HG03097 (cell line): ENCODE measurements around the gene PEAR1.

Experiments used
- ATAC-seq: cut with Tn5 transposase; IDR thresholded peaks from one replicate; pipeline ENCODE4 v1.9.1; 2021; ENCODE audit not compliant: unreplicated experiment, low FRiP score

Gene PEAR1

DNA sequence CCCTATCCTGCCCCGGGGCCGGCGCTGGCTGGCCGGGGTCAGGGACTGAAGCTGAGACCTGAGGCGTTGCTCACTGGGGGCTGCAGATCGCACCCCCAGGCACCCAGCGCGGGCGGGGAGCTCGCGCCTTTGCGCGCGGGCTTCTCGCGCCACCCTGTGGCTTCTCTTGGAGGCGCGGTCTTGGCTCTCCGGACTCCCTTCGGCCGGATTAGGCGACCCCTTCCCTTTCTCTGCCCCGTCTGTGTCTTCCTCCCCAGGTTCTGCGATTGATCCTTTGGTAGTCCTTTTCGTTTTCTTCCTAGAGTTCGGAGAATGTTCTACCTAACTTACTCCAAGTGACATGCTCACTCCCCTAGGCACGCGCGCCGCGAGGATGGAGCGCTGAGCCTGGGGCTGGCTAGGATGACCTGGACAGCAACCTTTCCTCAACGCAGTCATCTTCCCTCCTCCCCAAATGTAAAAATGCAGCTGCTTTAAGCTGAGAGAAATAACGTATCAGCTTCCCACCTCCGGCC lies 33.3 kb upstream of the PEAR1 start:
- no peak for ATAC-seq

DNA sequence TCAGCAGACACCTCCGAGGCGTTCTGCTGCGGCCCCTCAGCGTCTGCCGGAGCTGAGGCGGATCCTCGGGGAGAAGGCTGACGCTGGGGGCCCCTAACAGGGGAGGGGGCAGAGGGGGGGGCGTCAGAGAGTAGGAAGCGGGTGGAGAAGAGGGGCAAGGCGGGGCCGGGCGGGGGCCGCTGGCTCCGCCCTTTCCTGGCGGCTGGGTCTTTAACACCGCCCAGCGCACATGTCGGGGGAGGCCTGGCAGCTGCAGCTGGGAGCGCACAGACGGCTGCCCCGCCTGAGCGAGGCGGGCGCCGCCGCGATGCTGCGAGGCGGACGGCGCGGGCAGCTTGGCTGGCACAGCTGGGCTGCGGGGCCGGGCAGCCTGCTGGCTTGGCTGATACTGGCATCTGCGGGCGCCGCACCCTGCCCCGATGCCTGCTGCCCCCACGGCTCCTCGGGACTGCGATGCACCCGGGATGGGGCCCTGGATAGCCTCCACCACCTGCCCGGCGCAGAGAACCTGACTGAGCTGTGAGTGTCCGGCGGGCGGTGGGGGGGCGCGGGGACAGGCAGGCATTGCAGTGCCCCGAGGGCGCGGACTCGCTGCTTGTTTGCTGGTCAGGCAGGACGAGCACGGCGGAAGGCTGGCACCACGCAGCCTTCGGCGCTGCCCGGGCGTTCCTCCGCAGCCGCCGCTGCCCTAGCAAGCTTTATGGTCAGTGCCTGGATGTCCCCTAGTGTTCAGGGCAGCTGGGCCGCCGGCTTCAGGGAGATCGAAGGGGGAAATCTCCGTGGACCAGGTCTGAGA lies 32.7 kb upstream of the PEAR1 start, which contains the start of gene NTRK1:
Gene NTRK1 (plus strand): TSS at position 238 of the 796 bp plus-strand sequence. CDS start 70 bp downstream, at position 308.
- no peak for ATAC-seq

DNA sequence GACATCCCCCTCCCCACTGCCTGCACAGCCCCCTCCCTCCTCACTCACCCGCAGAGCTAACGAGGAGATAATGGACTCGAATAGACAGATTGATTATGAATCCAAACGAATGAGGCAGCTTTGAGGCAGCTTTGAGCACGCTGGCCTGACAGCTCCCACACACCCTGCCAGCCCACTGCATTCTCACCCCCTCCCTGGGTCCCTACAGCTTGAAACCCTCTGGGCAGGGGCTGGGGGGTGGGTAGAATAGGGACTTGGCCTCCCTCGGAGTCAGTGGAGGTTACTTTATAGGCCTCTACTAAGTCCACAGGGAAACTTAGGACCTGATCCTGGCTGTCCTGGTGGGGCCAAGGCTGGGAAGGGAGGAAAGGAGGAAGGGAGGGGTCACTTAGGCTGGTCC lies 30.9 kb upstream of the PEAR1 start:
- ATAC-seq, result no peak

DNA sequence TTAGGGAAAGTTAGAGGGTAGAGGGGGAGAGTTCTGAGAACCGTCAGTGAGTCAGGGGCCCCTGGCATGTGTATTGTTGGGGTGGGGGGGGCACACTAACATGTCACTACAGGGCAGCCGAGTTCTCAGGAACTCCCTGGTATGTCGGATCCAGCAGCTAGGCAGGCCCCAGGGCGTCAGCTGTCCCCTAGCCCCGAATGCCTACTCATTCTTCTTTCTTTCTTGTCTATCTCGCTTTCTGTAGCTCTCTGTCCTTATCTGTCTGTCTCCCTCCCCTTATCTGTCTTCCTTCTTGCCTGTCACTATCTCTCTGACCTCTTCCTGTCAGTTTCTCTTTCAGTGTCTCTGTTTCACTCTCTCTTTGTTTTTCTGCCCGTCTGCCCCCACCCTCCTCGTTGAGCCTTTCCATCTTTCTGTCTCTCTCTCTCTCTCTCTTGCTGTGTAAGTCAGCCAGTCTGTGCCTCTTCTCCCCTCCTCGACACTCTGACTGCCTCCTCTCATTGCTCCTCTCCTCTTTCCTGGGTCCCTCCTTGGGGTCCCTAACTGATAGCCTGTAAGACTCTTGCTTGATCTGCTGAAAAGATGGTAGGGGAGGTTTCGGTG lies 30.4 kb upstream of the PEAR1 start:
- no peak for ATAC-seq

DNA sequence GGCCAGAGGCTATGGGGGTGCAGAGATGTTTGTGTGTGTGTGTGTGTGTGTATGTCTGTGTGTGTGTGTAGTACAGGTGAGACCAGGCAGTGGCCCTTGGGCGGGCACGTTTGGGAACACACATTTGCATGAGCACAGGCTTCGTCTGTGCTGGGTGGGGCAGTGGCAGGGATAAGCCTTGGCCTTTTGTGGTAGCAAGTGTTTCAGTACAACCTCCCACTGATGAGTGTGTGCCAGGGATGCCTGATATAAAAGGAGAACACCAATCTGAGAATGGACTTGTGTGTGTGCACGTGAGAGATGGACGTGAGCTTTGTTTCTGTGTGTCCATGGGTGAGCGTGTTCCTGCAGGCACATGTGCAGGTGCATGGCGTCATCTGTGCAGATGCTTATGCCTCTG lies 29.9 kb upstream of the PEAR1 start:
- no peak for ATAC-seq

DNA sequence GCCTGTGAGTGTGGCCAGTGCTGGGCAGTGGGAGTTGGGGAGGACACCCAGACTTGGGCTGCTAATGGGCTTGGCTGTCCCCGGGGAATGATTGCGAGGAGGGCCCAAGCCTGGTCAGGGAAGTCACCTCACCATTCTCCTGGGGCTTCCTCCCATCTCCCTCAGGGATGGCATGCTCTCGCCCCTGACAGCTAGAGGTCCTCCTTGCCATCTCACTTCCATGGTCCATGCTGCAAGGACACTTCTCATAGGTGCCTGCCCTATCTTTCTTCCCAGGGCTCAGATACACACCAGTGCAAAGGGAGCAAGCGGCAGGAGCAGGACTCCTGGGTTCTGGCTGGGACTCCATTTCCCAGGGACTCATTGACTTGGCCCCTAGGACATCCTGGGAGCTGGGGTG lies 28.7 kb upstream of the PEAR1 start:
- ATAC-seq, result no peak

DNA sequence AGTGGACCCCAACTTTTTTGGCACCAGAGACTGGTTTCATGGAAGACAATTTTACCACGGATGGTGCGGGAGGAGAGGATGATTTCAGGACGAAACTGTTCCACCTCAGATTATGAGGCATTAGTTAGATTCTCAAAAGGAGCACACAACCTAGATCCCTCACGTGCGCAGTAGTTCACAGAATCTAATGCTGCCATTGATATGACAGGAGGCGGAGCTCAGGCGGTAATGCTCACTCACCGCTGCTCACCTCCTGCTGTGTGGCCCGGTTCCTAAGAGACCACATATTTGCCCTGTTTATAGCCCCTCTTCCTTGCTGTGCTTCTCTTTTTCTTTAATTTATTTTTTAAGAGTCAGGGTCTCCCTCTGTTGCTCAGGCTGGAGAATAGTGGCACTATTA lies 28.3 kb upstream of the PEAR1 start:
- no peak for ATAC-seq

DNA sequence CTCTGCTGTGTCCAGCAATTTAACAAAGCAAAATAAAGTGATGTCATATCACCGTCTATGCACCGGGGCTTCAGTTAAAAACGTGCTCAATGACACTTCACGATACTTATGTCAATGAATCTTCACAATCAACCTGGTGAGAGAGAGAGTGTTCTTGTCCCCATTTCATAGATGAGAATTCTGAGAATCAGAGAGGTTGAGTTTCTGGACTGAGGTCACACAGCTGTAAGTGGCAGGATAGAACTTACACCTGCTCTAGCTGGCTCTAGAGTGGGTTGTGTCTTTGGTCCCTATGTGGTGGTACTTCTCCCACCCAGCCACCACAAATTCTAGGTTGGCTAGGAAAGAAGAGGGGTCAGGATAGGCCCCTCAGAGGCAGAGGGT lies 27.7 kb upstream of the PEAR1 start:
- no peak for ATAC-seq

DNA sequence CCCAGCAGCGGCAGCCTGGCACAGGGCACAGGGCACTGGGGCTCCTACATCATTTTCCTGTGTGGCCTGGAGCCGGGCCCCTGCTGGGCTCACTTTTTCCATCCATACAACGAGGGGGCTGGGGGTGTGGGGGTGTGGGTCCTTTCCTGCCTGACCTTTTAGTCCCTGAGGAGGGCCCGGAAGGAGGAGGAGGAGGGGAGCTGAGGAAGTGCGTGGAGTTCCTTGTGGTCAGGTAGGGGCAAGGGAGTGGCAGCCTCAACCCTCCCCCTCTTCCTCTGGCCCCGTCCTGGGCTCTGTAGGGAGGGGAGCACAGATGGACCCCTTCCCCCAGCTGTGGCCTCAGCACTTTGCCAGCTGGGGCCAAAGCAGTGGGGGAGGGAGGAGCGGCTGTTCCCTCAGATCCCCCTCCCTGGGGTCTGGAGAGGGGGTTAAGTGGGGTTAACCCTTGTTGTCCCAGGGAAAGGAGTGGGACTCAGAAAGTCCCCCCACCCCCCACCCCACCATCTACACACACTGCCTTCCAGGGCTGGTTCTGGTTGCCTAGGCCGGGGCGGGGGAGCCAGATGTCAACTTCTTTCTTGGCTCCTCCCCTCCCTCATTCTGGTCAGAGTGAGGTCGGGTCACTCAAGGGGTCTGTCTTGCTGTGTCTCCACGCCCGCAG lies 27.1 kb upstream of the PEAR1 start:
- ATAC-seq, result no peak

DNA sequence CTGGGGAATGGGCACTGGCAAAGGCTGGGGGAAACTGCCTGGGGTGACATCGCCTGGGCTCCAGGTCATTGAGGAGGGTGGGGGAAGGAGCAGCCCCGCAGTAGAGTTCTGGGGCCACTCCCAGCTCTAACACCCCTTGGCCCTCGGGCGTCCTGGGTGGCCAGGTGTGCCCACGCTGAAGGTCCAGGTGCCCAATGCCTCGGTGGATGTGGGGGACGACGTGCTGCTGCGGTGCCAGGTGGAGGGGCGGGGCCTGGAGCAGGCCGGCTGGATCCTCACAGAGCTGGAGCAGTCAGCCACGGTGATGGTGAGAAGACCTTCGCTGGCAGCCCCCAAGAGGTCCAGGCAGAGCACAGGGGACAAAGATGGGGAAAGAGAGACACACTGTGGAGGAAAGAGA lies 25.2 kb upstream of the PEAR1 start:
- ATAC-seq, result no peak

DNA sequence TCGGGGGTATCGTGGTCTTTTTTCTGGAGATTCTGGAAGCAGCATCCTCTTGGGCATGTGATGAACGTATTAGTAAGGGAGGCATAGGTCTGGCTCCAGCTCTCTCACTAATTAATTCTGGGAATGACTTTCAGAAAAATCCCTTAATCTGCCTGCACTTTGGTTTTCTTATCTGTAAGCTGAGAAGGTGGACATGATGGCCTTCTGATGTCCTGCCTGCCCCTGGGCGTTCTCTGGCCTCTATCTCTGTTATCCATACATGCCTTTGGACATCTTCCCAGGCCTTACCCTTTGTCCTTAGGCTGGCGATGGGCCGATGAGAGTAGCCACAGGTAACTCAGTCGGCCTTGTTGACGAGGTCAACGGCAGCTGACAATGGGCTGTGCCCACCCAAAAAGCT lies 24.1 kb upstream of the PEAR1 start:
- ATAC-seq, result no peak

DNA sequence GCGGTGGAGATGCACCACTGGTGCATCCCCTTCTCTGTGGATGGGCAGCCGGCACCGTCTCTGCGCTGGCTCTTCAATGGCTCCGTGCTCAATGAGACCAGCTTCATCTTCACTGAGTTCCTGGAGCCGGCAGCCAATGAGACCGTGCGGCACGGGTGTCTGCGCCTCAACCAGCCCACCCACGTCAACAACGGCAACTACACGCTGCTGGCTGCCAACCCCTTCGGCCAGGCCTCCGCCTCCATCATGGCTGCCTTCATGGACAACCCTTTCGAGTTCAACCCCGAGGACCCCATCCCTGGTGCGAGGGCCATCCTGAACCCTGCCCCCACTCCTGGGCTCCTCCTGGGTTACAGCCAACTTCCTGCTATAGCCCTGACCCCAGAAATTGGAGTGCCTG lies 19.9 kb upstream of the PEAR1 start:
- ATAC-seq, result no peak

DNA sequence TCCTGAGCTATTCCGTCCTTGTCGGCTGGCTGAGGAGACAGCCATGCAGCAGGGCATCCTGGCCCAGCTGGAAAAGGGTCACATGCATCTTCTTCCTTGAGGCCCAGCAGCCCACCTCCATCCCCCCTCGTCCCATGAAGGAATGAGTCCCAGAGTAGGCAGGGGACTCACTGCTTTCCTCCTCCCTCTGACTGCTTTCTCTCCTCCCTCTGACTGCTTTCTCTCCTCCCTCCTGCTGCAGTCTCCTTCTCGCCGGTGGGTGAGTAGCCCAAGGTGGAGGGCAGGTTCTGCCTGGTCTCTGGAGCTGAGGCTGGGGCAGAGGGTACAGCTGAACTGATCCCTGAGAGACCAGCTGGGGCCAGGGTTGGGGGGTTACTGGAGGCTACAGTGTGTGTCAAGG lies 19.4 kb upstream of the PEAR1 start:
- ATAC-seq, result no peak

DNA sequence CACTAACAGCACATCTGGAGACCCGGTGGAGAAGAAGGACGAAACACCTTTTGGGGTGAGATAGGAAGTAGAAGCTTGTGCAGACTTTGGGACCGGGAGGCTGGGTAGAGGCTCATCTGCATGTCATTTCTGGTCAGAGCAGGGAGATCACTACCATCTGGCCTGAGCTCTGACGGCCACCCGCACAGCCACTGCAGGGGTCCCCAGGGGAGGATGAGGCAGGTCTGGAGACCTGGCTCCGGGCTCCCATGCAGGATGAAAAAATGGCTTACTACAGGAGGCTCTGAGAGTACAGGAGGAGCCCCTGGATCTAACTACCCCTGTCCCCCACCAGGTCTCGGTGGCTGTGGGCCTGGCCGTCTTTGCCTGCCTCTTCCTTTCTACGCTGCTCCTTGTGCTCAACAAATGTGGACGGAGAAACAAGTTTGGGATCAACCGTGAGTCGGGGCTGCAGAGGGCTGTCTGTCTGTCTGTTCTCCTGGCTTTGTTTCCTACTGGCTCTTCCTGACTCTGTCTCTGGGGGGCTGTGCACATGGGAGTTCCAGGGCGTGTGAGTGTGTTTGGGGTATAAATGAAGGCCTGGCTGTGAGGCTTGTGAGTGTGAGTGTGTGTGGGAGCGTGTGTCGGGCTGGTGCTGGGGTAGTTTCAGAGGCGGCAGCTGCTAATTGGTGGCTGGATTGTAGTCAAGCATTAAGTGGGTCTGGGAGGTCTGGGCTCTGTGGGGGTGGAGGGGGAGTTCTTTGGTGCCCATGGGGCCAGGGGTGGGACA lies 18.8 kb upstream of the PEAR1 start:
- ATAC-seq, result no peak

DNA sequence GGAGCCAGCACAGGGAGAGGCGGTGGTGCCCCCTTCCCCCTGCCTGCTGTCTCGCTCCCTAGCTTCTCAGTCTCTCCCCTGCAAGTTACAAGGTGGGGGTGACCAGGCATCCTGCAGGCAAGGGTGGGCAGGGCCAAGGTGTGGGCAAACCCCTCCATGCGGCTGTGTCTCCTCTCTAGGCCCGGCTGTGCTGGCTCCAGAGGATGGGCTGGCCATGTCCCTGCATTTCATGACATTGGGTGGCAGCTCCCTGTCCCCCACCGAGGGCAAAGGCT lies 18.2 kb upstream of the PEAR1 start:
- no peak for ATAC-seq

DNA sequence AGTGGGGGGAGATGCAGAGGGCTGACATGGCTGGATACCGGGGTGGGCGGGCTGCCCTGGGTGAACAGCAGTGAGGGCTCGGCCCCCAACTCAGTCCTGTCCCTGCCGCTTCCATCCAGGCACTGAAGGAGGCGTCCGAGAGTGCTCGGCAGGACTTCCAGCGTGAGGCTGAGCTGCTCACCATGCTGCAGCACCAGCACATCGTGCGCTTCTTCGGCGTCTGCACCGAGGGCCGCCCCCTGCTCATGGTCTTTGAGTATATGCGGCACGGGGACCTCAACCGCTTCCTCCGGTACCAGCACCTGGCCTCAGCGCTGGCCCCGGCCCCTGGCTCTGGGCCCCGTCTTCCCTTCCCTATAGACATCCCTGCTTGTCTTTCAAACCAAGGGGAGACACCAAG lies 17.2 kb upstream of the PEAR1 start:
- ATAC-seq, result no peak

DNA sequence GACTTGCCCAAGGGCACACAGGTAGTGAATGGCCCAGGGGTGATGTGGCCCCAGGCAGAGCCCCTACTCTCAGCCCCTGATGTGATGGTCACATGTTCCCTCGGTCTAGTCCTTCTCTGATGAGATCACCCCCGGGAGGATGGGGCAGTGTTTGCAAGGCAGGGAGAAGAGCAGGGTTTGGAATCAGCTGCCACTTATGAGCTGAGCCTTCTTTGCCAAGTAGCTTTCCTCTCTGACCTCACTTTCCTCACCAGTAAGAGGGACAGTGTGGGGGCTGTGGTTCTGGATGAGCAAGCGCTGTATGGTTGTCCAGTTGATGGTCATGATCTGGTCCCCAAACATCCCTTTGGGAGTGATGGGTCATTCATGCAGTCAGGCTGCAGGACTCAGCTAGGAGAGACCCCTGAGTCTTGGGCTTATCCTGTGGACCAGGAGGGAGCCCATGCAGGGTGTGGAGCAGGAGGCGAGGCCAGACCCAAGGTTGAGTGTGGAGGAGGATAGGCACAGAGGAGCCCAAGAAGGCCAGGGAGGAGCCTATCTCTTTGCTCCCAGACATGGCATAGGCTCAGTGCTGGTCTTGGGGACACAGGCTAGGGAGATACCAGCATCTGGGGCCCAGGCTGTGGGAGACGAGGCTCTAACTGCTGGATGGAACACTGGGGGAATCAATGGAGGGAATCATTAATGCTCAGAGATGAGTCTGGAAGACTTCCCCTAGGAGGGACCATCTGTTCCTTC lies 15.9 kb upstream of the PEAR1 start:
- no peak for ATAC-seq

DNA sequence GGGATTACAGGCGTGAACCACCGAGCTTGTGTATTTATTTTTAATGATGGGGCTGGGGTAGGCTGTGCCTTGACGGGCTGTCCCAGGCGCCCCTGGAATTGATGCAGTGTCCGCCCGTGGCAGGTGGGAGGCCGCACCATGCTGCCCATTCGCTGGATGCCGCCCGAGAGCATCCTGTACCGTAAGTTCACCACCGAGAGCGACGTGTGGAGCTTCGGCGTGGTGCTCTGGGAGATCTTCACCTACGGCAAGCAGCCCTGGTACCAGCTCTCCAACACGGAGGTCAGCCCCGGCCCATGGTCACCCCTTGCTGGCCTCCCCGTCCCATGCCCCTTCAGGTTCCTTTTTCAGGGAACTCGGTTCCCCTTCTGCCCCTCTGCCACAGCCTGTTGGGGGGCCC lies 13.6 kb upstream of the PEAR1 start:
- ATAC-seq, result no peak

DNA sequence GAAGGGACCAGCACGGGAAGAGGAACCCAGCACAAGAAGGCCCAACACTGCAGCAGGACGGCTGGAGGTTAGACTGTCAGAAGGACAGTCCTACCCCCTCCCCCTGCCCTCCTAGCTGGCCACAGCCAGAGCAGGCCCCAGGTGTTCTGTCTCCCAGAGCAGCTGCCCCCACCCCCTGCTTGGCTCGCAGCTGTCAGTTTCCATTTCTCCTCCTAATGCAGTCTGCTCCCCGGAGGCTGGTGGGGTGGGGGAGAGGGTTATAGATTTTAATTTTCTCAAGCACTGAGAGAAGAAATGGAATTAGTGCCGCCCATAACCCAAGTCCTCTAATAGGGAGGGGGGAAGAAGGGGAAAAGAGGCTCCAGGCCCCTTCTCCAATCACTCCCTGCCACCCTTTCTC lies 13.0 kb upstream of the PEAR1 start:
- no peak for ATAC-seq

DNA sequence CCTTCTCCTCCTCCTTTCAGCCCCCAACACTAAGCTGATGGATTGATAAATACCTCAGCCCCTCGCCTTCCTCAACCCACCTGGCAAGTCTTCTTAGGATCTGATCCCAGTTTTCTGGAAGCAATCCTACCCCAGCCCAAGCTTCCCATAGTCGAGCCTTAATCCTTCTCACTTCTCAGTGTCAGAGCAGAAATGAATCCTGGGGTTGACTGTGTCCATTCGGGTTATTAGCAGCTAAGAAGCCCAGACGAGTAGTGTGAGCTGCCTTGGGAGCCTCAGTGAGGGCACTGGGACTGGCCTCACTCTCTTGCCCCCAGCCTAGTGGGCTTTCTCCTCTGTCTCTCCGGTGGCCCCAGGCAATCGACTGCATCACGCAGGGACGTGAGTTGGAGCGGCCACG lies 12.4 kb upstream of the PEAR1 start:
- ATAC-seq, result no peak

DNA sequence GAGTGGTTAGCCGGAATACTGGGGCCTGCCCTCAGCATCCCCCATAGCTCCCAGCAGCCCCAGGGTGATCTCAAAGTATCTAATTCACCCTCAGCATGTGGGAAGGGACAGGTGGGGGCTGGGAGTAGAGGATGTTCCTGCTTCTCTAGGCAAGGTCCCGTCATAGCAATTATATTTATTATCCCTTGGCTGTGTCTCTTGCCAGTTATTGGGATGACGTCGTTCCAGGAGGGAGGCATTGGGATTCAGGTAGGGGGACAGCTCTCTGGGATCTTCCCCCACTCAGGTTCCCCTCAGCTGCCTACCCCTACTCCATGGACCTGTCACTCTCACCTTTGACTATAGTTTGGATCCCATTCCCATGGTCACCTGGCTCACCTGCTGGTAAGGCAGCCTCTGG lies 11.9 kb upstream of the PEAR1 start:
- ATAC-seq, result no peak
